Suppressor macrophage treated with lipopolysaccharide for 1 hour (primary cell): ENCODE results near the gene NEK3.
"Not testable (repeated sequence)": the region's sequence is repeated elsewhere in the genome, so short reads cannot be mapped to it uniquely, and the experiment has no call there.

Source experiments
- DNase-seq, 3 donors: peaks; one replicate each; pipeline ENCODE4 v3.0.0-alpha.2; 2020 to 2022

The NEK3 gene

GRCh38 chr13:52159159-52159982 is at the start of gene NEK3:
Gene NEK3 (minus strand): TSS chr13:52159597. CDS start chr13:52156191, 3,406 bp downstream.
- DNase-seq: peak; percentile 44 to 70 (median 56)

GRCh38 chr13:52208384-52208783 is 49.0 kb upstream of the NEK3 start:
- not testable (repeated sequence) for DNase-seq

- DNase-seq: not testable (repeated sequence)
These were observed 48.5 kb upstream of the NEK3 start for GRCh38 chr13:52207896-52208295.

- not testable (repeated sequence) for DNase-seq
These were observed 47.9 kb upstream of the NEK3 start for GRCh38 chr13:52207337-52207736.

- DNase-seq: not testable (repeated sequence)
These were observed 45.1 kb upstream of the NEK3 start for GRCh38 chr13:52204546-52204945.

- DNase-seq: peak; percentile 73 to 88 (median 86)
These were observed 44.5 kb upstream of the NEK3 start for GRCh38 chr13:52203864-52204263.

- not testable (repeated sequence) for DNase-seq
These were observed 43.1 kb upstream of the NEK3 start for GRCh38 chr13:52202506-52202905.

- peak; percentile 53 to 65 (median 58) for DNase-seq
These were observed 42.2 kb upstream of the NEK3 start for GRCh38 chr13:52201439-52202193.

- peak; percentile 74 to 84 (median 83) for DNase-seq
These were observed 36.0 kb upstream of the NEK3 start for GRCh38 chr13:52195401-52195837.

- peak; percentile 80 to 89 (median 84) for DNase-seq
These were observed 34.9 kb upstream of the NEK3 start for GRCh38 chr13:52194184-52194868.

- peak in 1 of 3 donors; percentile 12 for DNase-seq
These were observed 34.3 kb upstream of the NEK3 start for GRCh38 chr13:52193587-52194183.

GRCh38 chr13:52187424-52188187 is 28.2 kb upstream of the NEK3 start:
- peak in 1 of 3 donors; percentile 4 for DNase-seq

GRCh38 chr13:52187029-52187423 is 27.6 kb upstream of the NEK3 start:
- no peak for DNase-seq

- not testable (repeated sequence) for DNase-seq
These were observed 22.0 kb upstream of the NEK3 start for GRCh38 chr13:52181316-52181954.

- no peak for DNase-seq
These were observed 20.5 kb upstream of the NEK3 start for GRCh38 chr13:52179925-52180324.

- DNase-seq: no peak
These were observed 17.9 kb upstream of the NEK3 start for GRCh38 chr13:52177276-52177675.

- DNase-seq: peak; percentile 50 to 59 (median 52)
These were observed 14.6 kb upstream of the NEK3 start for GRCh38 chr13:52173970-52174369.

GRCh38 chr13:52173373-52173772 is 14.0 kb upstream of the NEK3 start:
- no peak for DNase-seq

GRCh38 chr13:52171686-52172085 is 12.3 kb upstream of the NEK3 start:
- DNase-seq: not testable (repeated sequence)

- DNase-seq: not testable (repeated sequence)
These were observed 11.5 kb upstream of the NEK3 start for GRCh38 chr13:52170828-52171391.

- DNase-seq: no peak
These were observed 10.4 kb upstream of the NEK3 start for GRCh38 chr13:52169839-52170238.
